Inflammatory macrophage (primary cell): Measurements from ENCODE around the gene SLC22A31.
"Not testable (repeated sequence)": the region's sequence is repeated elsewhere in the genome, so short reads cannot be mapped to it uniquely, and the experiment has no call there.

Experiments used
- DNase-seq, 2 donors: peaks; one replicate each; pipeline ENCODE4 v3.0.0-alpha.2; 2020 to 2022
- total RNA-seq, 18 experiments: gene quantifications; one replicate each; lab custom pipeline; 2026; ENCODE audit warnings: mixed read lengths in 6 of 18, inconsistent platforms in 2 of 18; lab: John Stamatoyannopoulos, UW

SLC22A31 gene
- 0 to 0.20 (median 0.07) reads per million in 18 experiments for total RNA-seq

- no peak for DNase-seq
Observed at GRCh38 chr16:89200124-89200849, at the start of gene SLC22A31. TSS of gene SLC22A31 (minus strand) at chr16:89200537. CDS start at chr16:89200501, 36 bp downstream.

DNA sequence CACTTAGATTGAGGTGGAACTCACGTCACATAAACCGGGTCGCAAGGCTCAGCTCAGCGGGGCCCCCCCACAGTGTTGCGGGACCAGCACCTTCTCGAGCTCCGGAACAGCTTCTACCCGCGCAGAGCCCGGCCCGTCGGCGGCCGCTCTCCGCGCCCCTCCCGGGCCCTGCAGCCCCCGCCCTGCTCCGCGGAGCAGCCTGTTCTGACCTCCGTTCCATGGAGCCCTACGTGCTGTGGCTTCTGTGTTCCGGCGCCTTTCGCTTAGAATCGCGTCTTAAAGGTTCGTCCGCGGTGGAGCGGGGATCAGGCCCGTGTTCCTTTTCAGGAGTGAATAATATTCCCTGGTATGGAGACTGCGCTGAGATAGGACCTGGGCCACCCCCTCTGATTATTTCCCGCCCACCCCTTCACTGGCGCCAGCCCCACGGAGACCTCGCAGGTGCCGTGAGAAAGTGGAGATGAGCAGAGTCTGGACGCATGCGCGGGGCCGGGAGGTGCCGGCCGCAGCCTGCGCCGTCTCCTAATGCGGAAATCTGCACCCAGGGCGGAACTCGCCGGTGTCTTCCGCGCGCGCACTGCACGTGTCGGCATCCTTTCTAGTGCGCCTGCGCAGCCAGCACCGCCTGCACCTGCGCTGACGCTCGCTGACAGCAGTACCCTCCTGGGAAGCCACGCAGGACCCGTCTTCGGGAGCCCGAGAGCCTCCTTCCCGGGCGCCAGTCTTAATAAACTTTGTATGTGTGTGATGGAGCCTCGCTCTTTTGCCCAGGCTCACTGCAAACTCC is 48.1 kb upstream of the SLC22A31 start:
- no peak for DNase-seq

GRCh38 chr16:89247734-89248075 is 47.4 kb upstream of the SLC22A31 start:
- not testable (repeated sequence) for DNase-seq

DNA sequence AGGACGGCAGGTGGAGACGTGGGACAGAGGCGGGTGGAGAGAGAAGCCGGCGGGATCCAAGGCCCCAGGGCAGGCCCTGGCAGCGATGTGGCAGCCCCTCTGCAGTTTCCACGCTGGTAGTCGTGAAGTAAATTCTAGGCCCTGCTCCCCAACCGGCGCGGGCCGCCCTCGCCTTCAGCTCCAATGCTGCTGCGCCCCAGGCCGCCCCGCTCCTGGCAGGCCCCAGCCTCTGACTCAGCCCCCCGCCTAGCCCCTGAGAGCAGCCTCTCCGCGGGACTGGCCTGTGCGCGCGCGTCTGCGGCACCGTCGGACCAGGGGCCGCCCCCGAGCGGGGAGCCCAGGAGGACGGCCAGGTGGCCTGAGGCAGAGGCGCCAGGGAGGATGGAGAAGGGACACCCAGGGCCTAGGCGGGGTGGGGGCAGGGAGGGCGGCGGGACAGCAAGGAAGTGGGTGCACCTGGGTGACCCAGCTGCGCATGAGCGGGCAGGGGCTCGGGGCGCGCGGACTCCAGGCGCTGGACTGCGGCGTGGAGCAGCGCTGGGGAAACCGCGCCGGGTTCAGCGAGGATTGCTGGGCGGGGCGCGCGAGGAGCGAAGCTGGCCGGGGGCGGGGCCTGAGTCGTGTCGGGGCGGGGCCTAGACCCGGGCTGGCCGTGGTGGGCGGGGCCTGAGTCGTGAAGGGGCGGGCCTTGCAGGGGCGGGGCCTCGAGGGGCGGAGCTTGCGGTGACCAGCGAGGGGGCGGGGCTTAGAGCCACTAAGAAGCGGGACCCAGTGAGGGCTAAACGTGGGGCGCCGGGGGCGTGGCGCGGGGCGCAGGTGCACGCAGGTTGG is 46.8 kb upstream of the SLC22A31 start:
- peak; percentile 87 to 93 for DNase-seq

DNA sequence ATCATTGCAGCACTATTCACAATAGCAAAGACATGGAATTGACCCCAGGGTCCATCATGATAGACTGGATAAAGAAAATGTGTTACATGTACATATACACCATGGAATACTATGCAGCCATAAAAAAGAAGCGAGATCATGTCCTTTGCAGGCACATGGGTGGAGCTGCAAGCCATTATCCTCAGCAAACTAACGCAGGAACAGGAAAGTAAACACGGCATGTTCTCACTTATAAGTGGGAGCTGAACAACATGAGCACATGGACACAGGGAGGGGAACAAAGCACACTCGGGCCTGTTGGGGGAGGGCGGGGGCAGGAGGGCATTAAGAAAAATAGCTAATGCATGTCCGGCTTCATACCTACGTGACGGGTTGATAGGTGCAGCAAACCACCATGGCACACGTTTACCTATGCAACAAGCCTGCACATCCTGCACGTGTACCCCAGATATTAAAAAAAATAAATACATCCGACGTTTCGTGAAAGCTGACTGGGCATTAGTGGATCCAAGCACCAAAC is 46.1 kb upstream of the SLC22A31 start:
- DNase-seq, result no peak

DNA sequence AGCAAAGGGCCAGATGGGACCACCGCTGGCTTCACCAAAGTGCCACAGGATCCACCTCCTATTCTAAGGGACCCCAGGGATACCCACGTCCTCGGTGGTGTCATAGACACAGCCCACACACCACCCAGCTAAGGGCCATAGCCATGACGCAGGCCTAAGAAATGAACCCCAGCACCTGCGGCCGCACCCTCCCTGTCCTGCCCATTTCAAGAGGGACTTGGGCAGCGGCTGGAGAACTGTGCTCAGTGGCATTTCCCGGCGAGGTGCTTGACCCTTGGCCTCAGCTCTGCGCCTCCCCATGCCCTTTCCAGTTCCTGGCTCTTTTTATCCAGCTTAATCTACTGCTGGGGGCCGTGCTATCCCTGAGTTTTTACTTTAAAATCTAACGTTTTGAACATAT is 44.4 kb upstream of the SLC22A31 start:
- DNase-seq, result no peak

DNA sequence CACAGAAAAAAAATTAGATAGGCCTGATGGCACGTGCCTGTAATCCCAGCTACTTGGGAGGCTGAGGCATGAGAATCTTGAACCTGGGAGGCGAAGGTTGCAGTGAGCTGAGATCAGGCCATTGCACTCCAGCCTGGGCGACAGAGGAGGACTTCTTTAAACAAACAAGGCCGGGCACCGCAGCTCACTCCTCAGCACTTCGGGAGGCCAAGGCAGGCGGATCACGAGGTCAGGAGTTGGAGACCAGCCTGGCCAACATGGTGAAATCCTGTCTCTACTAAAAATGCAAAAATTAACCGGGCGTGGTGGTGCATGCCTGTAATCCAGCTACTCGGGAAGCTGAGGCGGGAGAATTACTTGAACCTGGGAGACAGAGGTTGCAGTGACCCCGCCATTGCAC is 43.9 kb upstream of the SLC22A31 start:
- DNase-seq, result not testable (repeated sequence)

- DNase-seq, result no peak
Observed at GRCh38 chr16:89243664-89244063, 43.3 kb upstream of the SLC22A31 start.

DNA sequence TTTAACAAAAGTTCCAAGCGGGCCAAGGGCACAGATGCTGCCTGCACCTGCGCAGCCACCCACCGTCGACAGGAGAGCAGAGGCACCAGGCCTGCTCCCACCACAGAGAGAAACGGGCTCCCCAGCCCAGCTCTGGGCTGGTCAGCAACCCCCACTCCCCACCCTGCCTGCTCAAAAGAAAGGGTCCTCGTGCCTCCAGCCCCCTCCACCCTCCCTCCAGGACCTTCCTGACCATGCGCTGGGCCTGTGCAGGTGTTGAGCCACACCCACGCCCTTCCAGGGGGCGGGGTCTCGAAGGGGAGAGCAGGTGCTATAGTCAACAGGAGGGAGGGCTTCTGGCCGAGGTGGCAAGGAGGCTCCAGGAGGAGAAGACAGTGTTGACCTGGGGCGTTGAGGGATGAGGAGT is 42.5 kb upstream of the SLC22A31 start:
- no peak for DNase-seq

- peak; percentile 54 to 70 for DNase-seq
Observed at GRCh38 chr16:89241187-89242007, 41.1 kb upstream of the SLC22A31 start.

DNA sequence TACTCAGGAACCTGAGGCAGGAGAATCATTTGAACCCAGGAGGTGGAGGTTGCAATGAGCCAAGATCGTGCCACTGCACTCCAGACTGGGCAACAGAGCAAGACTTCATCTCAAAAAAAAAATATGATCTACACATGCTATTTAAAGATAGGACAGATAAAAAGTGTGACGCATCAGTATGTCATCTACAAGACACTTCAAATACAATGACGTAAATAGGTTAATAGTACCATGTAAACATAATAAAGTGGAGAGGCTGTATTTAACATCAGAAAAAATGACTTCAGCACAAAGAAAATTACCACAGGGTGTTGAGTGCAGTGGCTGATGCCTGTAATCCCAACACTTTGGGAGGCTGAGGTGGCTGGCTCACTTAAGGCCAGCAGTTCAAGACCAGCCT is 37.4 kb upstream of the SLC22A31 start:
- no peak for DNase-seq

- DNase-seq, result peak; percentile 65 to 73
Observed at GRCh38 chr16:89233678-89234490, 33.5 kb upstream of the SLC22A31 start.

GRCh38 chr16:89232107-89232506 is 31.8 kb upstream of the SLC22A31 start:
- no peak for DNase-seq

DNA sequence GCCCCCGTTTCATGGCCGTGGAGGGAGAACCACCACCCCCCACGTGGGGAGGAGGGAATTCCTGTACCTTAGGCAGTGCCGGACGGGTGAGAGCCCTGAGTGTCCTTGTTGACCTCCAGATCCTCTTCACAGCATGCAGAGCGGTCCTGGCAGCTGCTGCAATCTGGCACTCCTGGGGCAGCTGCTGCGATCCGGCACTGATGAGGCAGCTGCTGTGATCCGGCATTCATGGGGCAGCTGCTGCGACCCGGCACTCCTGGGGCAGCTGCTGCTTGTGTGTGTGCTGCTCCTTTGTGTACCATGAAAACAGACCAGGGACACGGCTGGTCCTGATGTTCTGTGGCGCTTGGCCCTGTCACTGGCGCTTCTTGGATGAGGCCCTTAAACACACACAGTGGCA is 29.9 kb upstream of the SLC22A31 start:
- no peak for DNase-seq

DNA sequence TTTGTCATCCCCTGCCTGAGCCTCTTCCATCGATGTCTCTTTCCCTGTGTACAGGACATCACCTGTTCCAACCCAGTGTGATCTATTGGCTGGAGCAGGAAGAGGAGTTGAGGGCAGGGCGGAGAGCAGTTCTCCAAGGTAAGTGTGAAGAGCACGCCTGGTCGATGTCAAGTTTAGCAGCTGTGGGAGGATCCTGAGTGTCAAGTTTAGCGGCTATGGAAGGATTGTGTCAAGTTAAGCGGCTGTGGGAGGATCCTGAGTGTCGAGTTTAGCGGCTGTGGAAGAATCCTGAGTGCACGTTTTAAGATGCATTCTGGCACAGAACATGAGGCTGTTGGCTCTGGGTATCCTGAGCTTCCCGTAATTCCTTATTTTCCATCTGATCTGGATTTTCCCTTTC is 24.3 kb upstream of the SLC22A31 start:
- no peak for DNase-seq

DNA sequence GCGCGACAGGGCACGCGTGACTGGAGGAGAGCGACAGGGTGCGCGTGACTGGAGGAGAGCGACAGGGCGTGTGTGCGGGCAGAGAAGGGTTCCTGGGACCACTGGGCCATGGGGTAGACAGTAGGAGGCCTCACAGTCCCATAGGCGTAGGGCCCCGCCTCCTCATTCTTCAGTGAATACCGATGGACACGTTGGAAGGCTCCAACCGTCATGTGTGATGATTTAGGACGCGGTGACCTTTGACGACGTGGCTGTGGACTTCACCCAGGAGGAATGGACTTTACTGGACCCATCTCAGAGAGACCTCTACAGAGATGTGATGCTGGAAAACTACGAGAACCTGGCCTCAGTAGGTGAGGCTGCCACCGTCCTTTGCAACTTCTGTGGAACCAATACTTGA is 22.6 kb upstream of the SLC22A31 start:
- no peak for DNase-seq

DNA sequence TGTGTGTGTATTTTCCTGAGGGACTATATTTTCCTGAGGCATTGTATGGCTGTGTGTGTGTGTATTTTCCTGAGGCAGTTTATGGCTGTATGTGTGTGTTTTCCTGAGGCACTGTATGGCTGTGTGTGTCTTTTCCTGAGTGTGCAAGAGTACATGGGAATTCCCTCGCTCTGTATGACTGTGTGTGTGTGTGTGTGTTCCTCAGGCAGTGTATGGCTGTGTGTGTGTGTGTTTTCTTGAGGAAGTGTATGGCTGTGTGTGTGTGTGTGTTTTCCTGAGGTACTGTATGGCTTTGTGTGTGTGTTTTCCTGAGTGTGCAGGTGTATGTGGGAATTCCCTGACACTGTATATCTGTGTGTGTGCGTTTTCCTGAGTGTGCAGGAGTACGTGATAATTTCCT is 21.3 kb upstream of the SLC22A31 start:
- no peak for DNase-seq

- DNase-seq, result no peak
Observed at GRCh38 chr16:89219365-89219764, 19.0 kb upstream of the SLC22A31 start.

GRCh38 chr16:89217388-89218191 is 17.3 kb upstream of the SLC22A31 start, which contains the start of gene ZNF778:
TSS of gene ZNF778 (plus strand) at chr16:89217703. CDS start at chr16:89221128, 3,425 bp downstream.
- peak; percentile 84 to 93 for DNase-seq

GRCh38 chr16:89217138-89217387 is 16.7 kb upstream of the SLC22A31 start:
- DNase-seq, result no peak
